Pons (tissue), 1 donor: ENCODE results near the gene LRG1.

Source experiments
- DNase-seq: peaks from one replicate; pipeline ENCODE4 v3.0.0-alpha.2; 2016; ENCODE audit warnings: low spot score

LRG1 gene

GRCh38 chr19:4511300-4512054, 28.4 kb downstream of the LRG1 start:
- no peak for DNase-seq

GRCh38 chr19:4510435-4511255, 29.2 kb downstream of the LRG1 start:
- no peak for DNase-seq

- no peak for DNase-seq
Observed at GRCh38 chr19:4508698-4509097, 31.1 kb downstream of the LRG1 start.

GRCh38 chr19:4507804-4508203, 32.0 kb downstream of the LRG1 start:
- no peak for DNase-seq

GRCh38 chr19:4507150-4507452, 32.7 kb downstream of the LRG1 start:
- no peak for DNase-seq

GRCh38 chr19:4506449-4507149, 33.2 kb downstream of the LRG1 start:
- no peak for DNase-seq

GRCh38 chr19:4505570-4506448, 34.0 kb downstream of the LRG1 start:
- DNase-seq, result no peak

GRCh38 chr19:4504891-4505569, 34.8 kb downstream of the LRG1 start:
- no peak for DNase-seq

GRCh38 chr19:4504297-4504701, 35.5 kb downstream of the LRG1 start:
- peak; percentile 27 for DNase-seq

GRCh38 chr19:4503825-4504170, 36.0 kb downstream of the LRG1 start:
- no peak for DNase-seq

- no peak for DNase-seq
Observed at GRCh38 chr19:4503132-4503824, 36.6 kb downstream of the LRG1 start.

GRCh38 chr19:4502282-4503131, 37.3 kb downstream of the LRG1 start:
- no peak for DNase-seq

GRCh38 chr19:4501691-4502090, 38.1 kb downstream of the LRG1 start:
- no peak for DNase-seq

GRCh38 chr19:4500841-4501591, 38.8 kb downstream of the LRG1 start:
- DNase-seq, result no peak

GRCh38 chr19:4499855-4500254, 40.0 kb downstream of the LRG1 start:
- DNase-seq, result no peak

- no peak for DNase-seq
Observed at GRCh38 chr19:4499318-4499717, 40.5 kb downstream of the LRG1 start.

GRCh38 chr19:4498694-4499093, 41.1 kb downstream of the LRG1 start:
- DNase-seq, result no peak

GRCh38 chr19:4497770-4498389, 42.0 kb downstream of the LRG1 start:
- no peak for DNase-seq

GRCh38 chr19:4496304-4496703, 43.5 kb downstream of the LRG1 start:
- DNase-seq, result no peak
